ENCODE measurements around the gene SSTR3. TPM values are rescaled to one million over a fixed set of nuclear protein-coding genes. Genes with fewer than 3 reads are reported as not detected.

The SSTR3 gene
- total RNA-seq, 1 experiment from 2014 or later = 0.22 TPM

DNA sequence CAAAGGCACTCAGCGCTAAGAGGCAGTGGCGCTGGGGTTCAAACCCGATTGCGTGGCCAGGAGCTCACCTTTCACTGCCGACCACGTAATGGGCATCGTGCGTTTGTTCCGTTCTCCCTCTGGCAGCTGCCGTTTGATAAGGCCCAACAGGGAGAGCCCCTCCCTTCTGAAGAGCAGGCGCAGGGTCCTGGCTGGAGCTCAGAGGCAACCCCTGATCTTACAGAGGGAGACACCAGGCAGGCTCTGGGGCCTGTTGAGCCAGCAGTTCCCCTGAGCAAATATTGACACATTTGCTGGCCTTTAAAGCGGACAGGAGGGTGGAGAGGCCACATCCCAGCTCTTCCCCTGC is 12.5 kb downstream of the SSTR3 start:
- Mint-ChIP-seq H3K36me3 (no peaks in the 10 kb centered on the region), H3K4me1 (peaks cover 33% of the 10 kb centered on the region), H3K27me3 (ENCODE audit: low read depth) (0 out of 2 replicates have a peak, but pooled peaks cover 3% of the 10 kb centered on the region), H3K4me3 (no peak overlapping the region), H3K9me3 (no peaks in the 10 kb centered on the region), H3K27ac (no peak overlapping the region)
- DNase-seq (ENCODE audit: low spot score) (no peak), ATAC-seq (peak; percentile 18)
- TF ChIP-seq ZNF263 (CRISPR knock-in tag; IDR thresholded peaks at IDR 0.05; ENCODE audit: low read depth) (no peak), TCF7 (CRISPR knock-in tag; IDR thresholded peaks at IDR 0.05; ENCODE audit: low read depth) (no peak), EMX1 (CRISPR knock-in tag; IDR thresholded peaks at IDR 0.05) (no peak), GTF2I (CRISPR knock-in tag; conservative IDR thresholded peaks at IDR 0.05) (peak; percentile 87; the same call in 1 of the 2 replicates)
- TF ChIP-seq, protein P1, sequence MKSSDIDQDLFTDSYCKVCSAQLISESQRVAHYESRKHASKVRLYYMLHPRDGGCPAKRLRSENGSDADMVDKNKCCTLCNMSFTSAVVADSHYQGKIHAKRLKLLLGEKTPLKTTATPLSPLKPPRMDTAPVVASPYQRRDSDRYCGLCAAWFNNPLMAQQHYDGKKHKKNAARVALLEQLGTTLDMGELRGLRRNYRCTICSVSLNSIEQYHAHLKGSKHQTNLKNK (CRISPR knock-in tag; IDR thresholded peaks at IDR 0.05) = no peak
- TF ChIP-seq, protein P2, sequence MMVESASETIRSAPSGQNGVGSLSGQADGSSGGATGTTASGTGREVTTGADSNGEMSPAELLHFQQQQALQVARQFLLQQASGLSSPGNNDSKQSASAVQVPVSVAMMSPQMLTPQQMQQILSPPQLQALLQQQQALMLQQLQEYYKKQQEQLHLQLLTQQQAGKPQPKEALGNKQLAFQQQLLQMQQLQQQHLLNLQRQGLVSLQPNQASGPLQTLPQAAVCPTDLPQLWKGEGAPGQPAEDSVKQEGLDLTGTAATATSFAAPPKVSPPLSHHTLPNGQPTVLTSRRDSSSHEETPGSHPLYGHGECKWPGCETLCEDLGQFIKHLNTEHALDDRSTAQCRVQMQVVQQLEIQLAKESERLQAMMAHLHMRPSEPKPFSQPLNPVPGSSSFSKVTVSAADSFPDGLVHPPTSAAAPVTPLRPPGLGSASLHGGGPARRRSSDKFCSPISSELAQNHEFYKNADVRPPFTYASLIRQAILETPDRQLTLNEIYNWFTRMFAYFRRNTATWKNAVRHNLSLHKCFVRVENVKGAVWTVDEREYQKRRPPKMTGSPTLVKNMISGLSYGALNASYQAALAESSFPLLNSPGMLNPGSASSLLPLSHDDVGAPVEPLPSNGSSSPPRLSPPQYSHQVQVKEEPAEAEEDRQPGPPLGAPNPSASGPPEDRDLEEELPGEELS (CRISPR knock-in tag; IDR thresholded peaks at IDR 0.05) = no peak
- CTCF ChIA-PET = interaction anchor here (0.6 to 4.9 kb wide), 63 partner anchors 9 to 639 kb away, joined by 3 to 68 read pairs (median 6); partner anchors contain the start of genes C1QTNF6, IL2RB, KCTD17 and MFNG
- POLR2A ChIA-PET = interaction anchor here (1.3 kb wide), 1 partner anchor 12 kb away, joined by 4 read pairs; the partner anchor contains the start of gene C1QTNF6

DNA sequence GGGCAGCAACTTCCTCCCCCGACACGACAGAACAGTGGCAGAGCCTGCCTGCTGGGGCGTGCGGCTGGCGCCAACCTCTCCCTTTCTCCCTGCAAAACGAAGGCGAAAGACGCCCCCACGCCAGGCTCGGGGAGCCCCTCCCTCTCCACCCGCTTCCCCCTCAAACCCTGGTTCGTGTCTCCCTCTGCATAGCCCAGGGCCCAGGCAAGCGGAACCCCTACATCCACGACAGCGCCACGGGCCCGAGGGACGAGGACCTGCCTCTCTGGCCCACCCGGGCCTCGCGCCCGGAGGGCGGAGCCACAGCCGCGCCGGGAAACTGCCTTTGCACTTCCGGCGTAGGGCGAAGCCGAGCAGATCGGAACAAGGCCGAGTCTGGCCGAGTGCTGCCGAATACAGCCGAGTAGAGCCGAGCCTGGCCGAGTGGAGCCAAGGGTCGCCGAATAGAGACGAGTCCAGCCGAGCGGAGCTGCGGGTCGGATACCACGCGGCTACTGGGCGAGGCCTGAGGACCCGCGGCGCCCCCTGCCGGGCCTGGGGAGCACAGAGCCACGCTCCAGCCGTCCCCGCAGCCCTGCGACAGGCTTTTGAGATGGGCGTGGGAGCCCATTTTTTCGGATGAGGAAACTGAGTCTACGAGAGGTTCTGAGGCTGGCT is 13.0 kb downstream of the SSTR3 start:
- H3K27me3 Mint-ChIP-seq (ENCODE audit: low read depth) = 0 out of 2 replicates have a peak, but pooled peaks cover 3% of the 10 kb centered on the region
- H3K4me1 Mint-ChIP-seq = peaks cover 33% of the 10 kb centered on the region
- H3K9me3 Mint-ChIP-seq = no peaks in the 10 kb centered on the region
- DNase-seq (ENCODE audit: low spot score) (peak; percentile 99), ATAC-seq (peak; percentile 99)
- peak overlapping the region; percentile 70 for H3K4me3 Mint-ChIP-seq
- ChIA-PET CTCF (interaction anchor here (0.6 to 4.9 kb wide), 64 partner anchors 9 to 638 kb away, joined by 3 to 68 read pairs (median 6); partner anchors contain the start of genes C1QTNF6, IL2RB, KCTD17 and MFNG), POLR2A (interaction anchor here (1.3 kb wide), 1 partner anchor 12 kb away, joined by 4 read pairs; the partner anchor contains the start of gene C1QTNF6)
- no peak overlapping the region for H3K27ac Mint-ChIP-seq
- H3K36me3 Mint-ChIP-seq = no peaks in the 10 kb centered on the region
- TF ChIP-seq SP1 (CRISPR knock-in tag; conservative IDR thresholded peaks at IDR 0.05) (peak; percentile 67), ZNF425 (CRISPR knock-in tag; conservative IDR thresholded peaks at IDR 0.05) (no peak), FOXK1 (CRISPR knock-in tag; IDR thresholded peaks at IDR 0.05) (peak; percentile 66; the same call in 1 of the 2 replicates), ATF1 (CRISPR knock-in tag; IDR thresholded peaks at IDR 0.05) (no peak), MXD4 (CRISPR knock-in tag; IDR thresholded peaks at IDR 0.05; ENCODE audit: borderline replicate concordance) (no peak), CBFB (CRISPR knock-in tag; IDR thresholded peaks at IDR 0.05; ENCODE audit: low read depth) (peak; percentile 47; the same call in 1 of the 2 replicates), RELA (CRISPR knock-in tag; IDR thresholded peaks at IDR 0.05; ENCODE audit: borderline replicate concordance) (no peak; the same call in 1 of the 2 replicates), KAT7 (CRISPR knock-in tag; IDR thresholded peaks at IDR 0.05; ENCODE audit: borderline replicate concordance) (0 out of 2 replicates have a peak, but pooled peaks have one; percentile 64), GABPB1 (CRISPR knock-in tag; IDR thresholded peaks at IDR 0.05) (peak; percentile 56; the same call in 1 of the 2 replicates)
- TF ChIP-seq, protein P3, sequence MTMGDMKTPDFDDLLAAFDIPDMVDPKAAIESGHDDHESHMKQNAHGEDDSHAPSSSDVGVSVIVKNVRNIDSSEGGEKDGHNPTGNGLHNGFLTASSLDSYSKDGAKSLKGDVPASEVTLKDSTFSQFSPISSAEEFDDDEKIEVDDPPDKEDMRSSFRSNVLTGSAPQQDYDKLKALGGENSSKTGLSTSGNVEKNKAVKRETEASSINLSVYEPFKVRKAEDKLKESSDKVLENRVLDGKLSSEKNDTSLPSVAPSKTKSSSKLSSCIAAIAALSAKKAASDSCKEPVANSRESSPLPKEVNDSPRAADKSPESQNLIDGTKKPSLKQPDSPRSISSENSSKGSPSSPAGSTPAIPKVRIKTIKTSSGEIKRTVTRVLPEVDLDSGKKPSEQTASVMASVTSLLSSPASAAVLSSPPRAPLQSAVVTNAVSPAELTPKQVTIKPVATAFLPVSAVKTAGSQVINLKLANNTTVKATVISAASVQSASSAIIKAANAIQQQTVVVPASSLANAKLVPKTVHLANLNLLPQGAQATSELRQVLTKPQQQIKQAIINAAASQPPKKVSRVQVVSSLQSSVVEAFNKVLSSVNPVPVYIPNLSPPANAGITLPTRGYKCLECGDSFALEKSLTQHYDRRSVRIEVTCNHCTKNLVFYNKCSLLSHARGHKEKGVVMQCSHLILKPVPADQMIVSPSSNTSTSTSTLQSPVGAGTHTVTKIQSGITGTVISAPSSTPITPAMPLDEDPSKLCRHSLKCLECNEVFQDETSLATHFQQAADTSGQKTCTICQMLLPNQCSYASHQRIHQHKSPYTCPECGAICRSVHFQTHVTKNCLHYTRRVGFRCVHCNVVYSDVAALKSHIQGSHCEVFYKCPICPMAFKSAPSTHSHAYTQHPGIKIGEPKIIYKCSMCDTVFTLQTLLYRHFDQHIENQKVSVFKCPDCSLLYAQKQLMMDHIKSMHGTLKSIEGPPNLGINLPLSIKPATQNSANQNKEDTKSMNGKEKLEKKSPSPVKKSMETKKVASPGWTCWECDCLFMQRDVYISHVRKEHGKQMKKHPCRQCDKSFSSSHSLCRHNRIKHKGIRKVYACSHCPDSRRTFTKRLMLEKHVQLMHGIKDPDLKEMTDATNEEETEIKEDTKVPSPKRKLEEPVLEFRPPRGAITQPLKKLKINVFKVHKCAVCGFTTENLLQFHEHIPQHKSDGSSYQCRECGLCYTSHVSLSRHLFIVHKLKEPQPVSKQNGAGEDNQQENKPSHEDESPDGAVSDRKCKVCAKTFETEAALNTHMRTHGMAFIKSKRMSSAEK (CRISPR knock-in tag; IDR thresholded peaks at IDR 0.05; ENCODE audit: borderline replicate concordance) = no peak
- TF ChIP-seq, protein P4, sequence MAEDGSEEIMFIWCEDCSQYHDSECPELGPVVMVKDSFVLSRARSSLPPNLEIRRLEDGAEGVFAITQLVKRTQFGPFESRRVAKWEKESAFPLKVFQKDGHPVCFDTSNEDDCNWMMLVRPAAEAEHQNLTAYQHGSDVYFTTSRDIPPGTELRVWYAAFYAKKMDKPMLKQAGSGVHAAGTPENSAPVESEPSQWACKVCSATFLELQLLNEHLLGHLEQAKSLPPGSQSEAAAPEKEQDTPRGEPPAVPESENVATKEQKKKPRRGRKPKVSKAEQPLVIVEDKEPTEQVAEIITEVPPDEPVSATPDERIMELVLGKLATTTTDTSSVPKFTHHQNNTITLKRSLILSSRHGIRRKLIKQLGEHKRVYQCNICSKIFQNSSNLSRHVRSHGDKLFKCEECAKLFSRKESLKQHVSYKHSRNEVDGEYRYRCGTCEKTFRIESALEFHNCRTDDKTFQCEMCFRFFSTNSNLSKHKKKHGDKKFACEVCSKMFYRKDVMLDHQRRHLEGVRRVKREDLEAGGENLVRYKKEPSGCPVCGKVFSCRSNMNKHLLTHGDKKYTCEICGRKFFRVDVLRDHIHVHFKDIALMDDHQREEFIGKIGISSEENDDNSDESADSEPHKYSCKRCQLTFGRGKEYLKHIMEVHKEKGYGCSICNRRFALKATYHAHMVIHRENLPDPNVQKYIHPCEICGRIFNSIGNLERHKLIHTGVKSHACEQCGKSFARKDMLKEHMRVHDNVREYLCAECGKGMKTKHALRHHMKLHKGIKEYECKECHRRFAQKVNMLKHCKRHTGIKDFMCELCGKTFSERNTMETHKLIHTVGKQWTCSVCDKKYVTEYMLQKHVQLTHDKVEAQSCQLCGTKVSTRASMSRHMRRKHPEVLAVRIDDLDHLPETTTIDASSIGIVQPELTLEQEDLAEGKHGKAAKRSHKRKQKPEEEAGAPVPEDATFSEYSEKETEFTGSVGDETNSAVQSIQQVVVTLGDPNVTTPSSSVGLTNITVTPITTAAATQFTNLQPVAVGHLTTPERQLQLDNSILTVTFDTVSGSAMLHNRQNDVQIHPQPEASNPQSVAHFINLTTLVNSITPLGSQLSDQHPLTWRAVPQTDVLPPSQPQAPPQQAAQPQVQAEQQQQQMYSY (CRISPR knock-in tag; IDR thresholded peaks at IDR 0.05) = no peak
- TF ChIP-seq, protein P2 (CRISPR knock-in tag; IDR thresholded peaks at IDR 0.05) = 0 out of 2 replicates have a peak, but pooled peaks have one; percentile 31

All from WTC11 (cell line).